Subcutaneous abdominal adipose tissue (tissue), 5 donors: Measurements from ENCODE around the gene MLLT3.

Source experiments
- H3K27ac ChIP-seq: one replicate; pipeline ENCODE4 v1.7.0; 2013; ENCODE audit warnings: low read depth, mild to moderate bottlenecking, inconsistent platforms, low read length, moderate library complexity
- H3K27me3 ChIP-seq, 5 donors: one replicate each; pipeline ENCODE4 v1.7.0; 2013; ENCODE audit warnings: low read length in 5 of 5, inconsistent platforms in 1 of 5; ENCODE audit not compliant: control insufficient read depth in 5 of 5, insufficient read depth in 4 of 5
- H3K36me3 ChIP-seq, 5 donors: one replicate each; pipeline ENCODE4 v1.7.0; 2013; ENCODE audit warnings: low read length in 5 of 5; ENCODE audit not compliant: control insufficient read depth in 5 of 5, insufficient read depth in 5 of 5
- H3K4me1 ChIP-seq, 5 donors: one replicate each; pipeline ENCODE4 v1.7.0; 2013; ENCODE audit warnings: low read length in 5 of 5, mild to moderate bottlenecking in 3 of 5, moderate library complexity in 1 of 5; ENCODE audit not compliant: control insufficient read depth in 5 of 5, insufficient read depth in 5 of 5
- H3K4me3 ChIP-seq, 5 donors: one replicate each; pipeline ENCODE4 v1.7.0; 2013; ENCODE audit warnings: low read length in 5 of 5, low read depth in 1 of 5
- H3K9ac ChIP-seq, 5 donors: one replicate each; pipeline ENCODE4 v1.7.0; 2013; ENCODE audit warnings: low read length in 5 of 5, mild to moderate bottlenecking in 4 of 5, moderate library complexity in 3 of 5
- H3K9me3 ChIP-seq, 5 donors: one replicate each; pipeline ENCODE4 v1.7.0; 2013; ENCODE audit warnings: low read length in 5 of 5; ENCODE audit not compliant: control insufficient read depth in 5 of 5
- donor health status: healthy.
- donor health status: healthy.
- donor health status: healthy.
- donor health status: healthy.
- donor health status: healthy.

MLLT3 gene

GRCh38 chr9:20325008-20325407 lies 297.3 kb downstream of the MLLT3 start:
- H3K27me3 ChIP-seq, result no peaks in the 10 kb centered on the region
- no peaks in the 10 kb centered on the region for H3K4me1 ChIP-seq
- no peaks in the 10 kb centered on the region for H3K9me3 ChIP-seq
- no peak overlapping the region for H3K4me3 ChIP-seq
- no peak overlapping the region for H3K9ac ChIP-seq
- H3K27ac ChIP-seq, result no peak overlapping the region
- no peaks in the 10 kb centered on the region for H3K36me3 ChIP-seq

- Histone ChIP-seq H3K4me1 (no peaks in the 10 kb centered on the region), H3K4me3 (no peak overlapping the region), H3K36me3 (no peaks in the 10 kb centered on the region), H3K9ac (no peak overlapping the region), H3K27ac (no peak overlapping the region), H3K27me3 (no peaks in the 10 kb centered on the region), H3K9me3 (no peaks in the 10 kb centered on the region)
Measured at GRCh38 chr9:20322212-20322611, 300.1 kb downstream of the MLLT3 start.

- Histone ChIP-seq H3K9me3 (no peaks in the 10 kb centered on the region), H3K36me3 (no peaks in the 10 kb centered on the region), H3K4me3 (no peak overlapping the region), H3K4me1 (no peaks in the 10 kb centered on the region), H3K9ac (no peak overlapping the region), H3K27ac (no peak overlapping the region), H3K27me3 (no peaks in the 10 kb centered on the region)
Measured at GRCh38 chr9:20321423-20322082, 300.7 kb downstream of the MLLT3 start.

GRCh38 chr9:20320921-20321320 lies 301.4 kb downstream of the MLLT3 start:
- no peaks in the 10 kb centered on the region for H3K36me3 ChIP-seq
- no peaks in the 10 kb centered on the region for H3K4me1 ChIP-seq
- no peak overlapping the region for H3K27ac ChIP-seq
- H3K9ac ChIP-seq, result no peak overlapping the region
- no peaks in the 10 kb centered on the region for H3K27me3 ChIP-seq
- no peak overlapping the region for H3K4me3 ChIP-seq
- no peaks in the 10 kb centered on the region for H3K9me3 ChIP-seq

- Histone ChIP-seq H3K4me3 (no peak overlapping the region), H3K9ac (no peak overlapping the region), H3K9me3 (no peaks in the 10 kb centered on the region), H3K36me3 (no peaks in the 10 kb centered on the region), H3K4me1 (no peaks in the 10 kb centered on the region), H3K27ac (no peak overlapping the region), H3K27me3 (no peaks in the 10 kb centered on the region)
Measured at GRCh38 chr9:20319641-20320337, 302.5 kb downstream of the MLLT3 start.

- Histone ChIP-seq H3K27me3 (no peaks in the 10 kb centered on the region), H3K36me3 (no peaks in the 10 kb centered on the region), H3K9me3 (no peaks in the 10 kb centered on the region), H3K4me1 (no peaks in the 10 kb centered on the region), H3K27ac (no peak overlapping the region), H3K9ac (no peak overlapping the region), H3K4me3 (no peak overlapping the region)
Measured at GRCh38 chr9:20319241-20319640, 303.1 kb downstream of the MLLT3 start.

GRCh38 chr9:20317701-20318100 lies 304.6 kb downstream of the MLLT3 start:
- Histone ChIP-seq H3K27ac (no peak overlapping the region), H3K9me3 (no peaks in the 10 kb centered on the region), H3K9ac (no peak overlapping the region), H3K27me3 (no peaks in the 10 kb centered on the region), H3K36me3 (no peaks in the 10 kb centered on the region), H3K4me1 (no peaks in the 10 kb centered on the region), H3K4me3 (no peak overlapping the region)

- H3K27me3 ChIP-seq, result no peaks in the 10 kb centered on the region
- no peak overlapping the region for H3K9ac ChIP-seq
- no peak overlapping the region for H3K27ac ChIP-seq
- H3K36me3 ChIP-seq, result no peaks in the 10 kb centered on the region
- no peaks in the 10 kb centered on the region for H3K9me3 ChIP-seq
- no peaks in the 10 kb centered on the region for H3K4me1 ChIP-seq
- no peak overlapping the region for H3K4me3 ChIP-seq
Measured at GRCh38 chr9:20316372-20316771, 305.9 kb downstream of the MLLT3 start.

- no peak overlapping the region for H3K9ac ChIP-seq
- H3K27me3 ChIP-seq, result no peaks in the 10 kb centered on the region
- H3K4me1 ChIP-seq, result no peaks in the 10 kb centered on the region
- no peak overlapping the region for H3K27ac ChIP-seq
- H3K4me3 ChIP-seq, result no peak overlapping the region
- no peaks in the 10 kb centered on the region for H3K36me3 ChIP-seq
- H3K9me3 ChIP-seq, result no peaks in the 10 kb centered on the region
Measured at GRCh38 chr9:20315677-20316076, 306.6 kb downstream of the MLLT3 start.

- Histone ChIP-seq H3K36me3 (no peaks in the 10 kb centered on the region), H3K9me3 (no peaks in the 10 kb centered on the region), H3K4me3 (no peak overlapping the region), H3K4me1 (no peaks in the 10 kb centered on the region), H3K9ac (no peak overlapping the region), H3K27ac (no peak overlapping the region), H3K27me3 (no peaks in the 10 kb centered on the region)
Measured at GRCh38 chr9:20314981-20315380, 307.3 kb downstream of the MLLT3 start.
